Sigmoid colon (tissue), 4 donors: ENCODE results near the gene CEP20.

Experiments
- POLR2A ChIP-seq, 2 donors: fragments of 450-650 bp; IDR thresholded peaks; one replicate each; pipeline ENCODE4 v1.6.1; 2016; ENCODE audit warnings: antibody characterized with exemption in 2 of 2, mild to moderate bottlenecking in 2 of 2, moderate library complexity in 2 of 2
- POLR2AphosphoS5 ChIP-seq, 4 donors: sonication (generic); formaldehyde crosslinking; IDR thresholded peaks; one replicate each; pipeline ENCODE4 v1.6.1; 2017; ENCODE audit warnings: antibody characterized with exemption in 4 of 4
- TF ChIP-seq, protein P1 (sequence below), 4 experiments: fragments of 450-650 bp in 3 of 4; fragments of 200-600 bp in 1 of 4; IDR thresholded peaks; one replicate each; pipeline ENCODE4 v1.5.1; 2016 to 2019; ENCODE audit warnings: antibody characterized with exemption in 4 of 4, mild to moderate bottlenecking in 3 of 4, moderate library complexity in 2 of 4

DNA sequence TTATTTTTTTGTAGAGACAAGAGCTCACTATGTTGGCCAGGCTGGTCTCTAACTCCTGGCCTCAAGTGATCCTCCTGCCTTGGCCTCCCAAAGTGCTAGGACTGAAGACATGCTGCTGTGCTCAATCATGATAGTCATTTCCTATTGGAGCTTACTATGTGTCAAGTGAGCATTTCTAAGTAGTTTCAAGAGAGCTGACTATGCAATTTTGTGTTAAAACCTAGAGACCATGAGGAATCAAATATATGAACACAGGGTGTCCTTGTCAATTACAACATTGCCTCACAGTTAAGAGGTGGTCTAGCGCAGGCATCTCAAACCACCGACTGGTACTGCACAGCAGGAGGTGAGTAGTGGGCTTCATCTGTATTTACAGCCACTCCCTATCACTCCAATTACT, 69.4 kb downstream of the CEP20 start:
- TF ChIP-seq POLR2AphosphoS5 (IDR thresholded peaks at IDR 0.05) (peak in 1 of 4 donors; percentile 17), POLR2A (IDR thresholded peaks at IDR 0.05) (no peak)
- TF ChIP-seq, protein P1, sequence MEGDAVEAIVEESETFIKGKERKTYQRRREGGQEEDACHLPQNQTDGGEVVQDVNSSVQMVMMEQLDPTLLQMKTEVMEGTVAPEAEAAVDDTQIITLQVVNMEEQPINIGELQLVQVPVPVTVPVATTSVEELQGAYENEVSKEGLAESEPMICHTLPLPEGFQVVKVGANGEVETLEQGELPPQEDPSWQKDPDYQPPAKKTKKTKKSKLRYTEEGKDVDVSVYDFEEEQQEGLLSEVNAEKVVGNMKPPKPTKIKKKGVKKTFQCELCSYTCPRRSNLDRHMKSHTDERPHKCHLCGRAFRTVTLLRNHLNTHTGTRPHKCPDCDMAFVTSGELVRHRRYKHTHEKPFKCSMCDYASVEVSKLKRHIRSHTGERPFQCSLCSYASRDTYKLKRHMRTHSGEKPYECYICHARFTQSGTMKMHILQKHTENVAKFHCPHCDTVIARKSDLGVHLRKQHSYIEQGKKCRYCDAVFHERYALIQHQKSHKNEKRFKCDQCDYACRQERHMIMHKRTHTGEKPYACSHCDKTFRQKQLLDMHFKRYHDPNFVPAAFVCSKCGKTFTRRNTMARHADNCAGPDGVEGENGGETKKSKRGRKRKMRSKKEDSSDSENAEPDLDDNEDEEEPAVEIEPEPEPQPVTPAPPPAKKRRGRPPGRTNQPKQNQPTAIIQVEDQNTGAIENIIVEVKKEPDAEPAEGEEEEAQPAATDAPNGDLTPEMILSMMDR (IDR thresholded peaks at IDR 0.05) = no peak
